ENCODE results near the gene TSPAN1. TPM values are rescaled to one million over a fixed set of nuclear protein-coding genes. Genes with fewer than 3 reads are reported as not detected.
"Not testable (repeated sequence)": the region's sequence is repeated elsewhere in the genome, so short reads cannot be mapped to it uniquely, and the experiment has no call there.

Gene TSPAN1
- total RNA-seq, 1 donor from 2014 or later: 1.7 TPM

DNA sequence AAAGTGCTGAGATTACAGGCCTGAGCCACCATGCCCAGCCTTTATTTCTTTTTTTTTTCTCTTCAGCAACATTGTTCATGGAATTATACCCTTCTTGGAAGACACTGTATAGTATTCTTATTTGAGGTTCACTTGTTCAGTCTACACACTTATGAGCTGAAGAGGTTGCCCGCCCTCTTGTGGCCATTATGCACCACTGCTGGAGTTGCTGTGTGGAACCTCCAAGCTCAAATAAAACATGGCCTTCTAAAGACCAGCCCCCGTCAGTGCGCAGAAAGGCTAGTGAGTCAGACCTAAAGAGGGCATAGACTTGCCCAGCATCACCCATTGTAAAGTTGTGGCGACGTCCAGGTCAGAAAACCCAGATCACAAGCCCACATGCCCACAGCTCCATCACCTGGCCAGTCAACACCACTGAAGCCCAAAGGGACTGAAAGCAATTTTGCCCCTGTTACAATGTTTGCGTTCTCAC is 48.6 kb downstream of the TSPAN1 start:
- H3K4me1 Mint-ChIP-seq (ENCODE audit: low read depth, unreplicated experiment): peaks cover 8% of the 10 kb centered on the region
- H3K79me2 ChIP-seq (ENCODE audit: insufficient read depth, low read length): no peaks in the 10 kb centered on the region
- H3K4me3 Mint-ChIP-seq (ENCODE audit: unreplicated experiment): no peak overlapping the region
- H3K27ac ChIP-seq (ENCODE audit: low read depth, low read length): no peak overlapping the region
- no peaks in the 10 kb centered on the region for H3K9me3 Mint-ChIP-seq (ENCODE audit: unreplicated experiment)
- TF ChIP-seq, protein P1, sequence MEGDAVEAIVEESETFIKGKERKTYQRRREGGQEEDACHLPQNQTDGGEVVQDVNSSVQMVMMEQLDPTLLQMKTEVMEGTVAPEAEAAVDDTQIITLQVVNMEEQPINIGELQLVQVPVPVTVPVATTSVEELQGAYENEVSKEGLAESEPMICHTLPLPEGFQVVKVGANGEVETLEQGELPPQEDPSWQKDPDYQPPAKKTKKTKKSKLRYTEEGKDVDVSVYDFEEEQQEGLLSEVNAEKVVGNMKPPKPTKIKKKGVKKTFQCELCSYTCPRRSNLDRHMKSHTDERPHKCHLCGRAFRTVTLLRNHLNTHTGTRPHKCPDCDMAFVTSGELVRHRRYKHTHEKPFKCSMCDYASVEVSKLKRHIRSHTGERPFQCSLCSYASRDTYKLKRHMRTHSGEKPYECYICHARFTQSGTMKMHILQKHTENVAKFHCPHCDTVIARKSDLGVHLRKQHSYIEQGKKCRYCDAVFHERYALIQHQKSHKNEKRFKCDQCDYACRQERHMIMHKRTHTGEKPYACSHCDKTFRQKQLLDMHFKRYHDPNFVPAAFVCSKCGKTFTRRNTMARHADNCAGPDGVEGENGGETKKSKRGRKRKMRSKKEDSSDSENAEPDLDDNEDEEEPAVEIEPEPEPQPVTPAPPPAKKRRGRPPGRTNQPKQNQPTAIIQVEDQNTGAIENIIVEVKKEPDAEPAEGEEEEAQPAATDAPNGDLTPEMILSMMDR (IDR thresholded peaks at IDR 0.05; ENCODE audit: insufficient read depth, low read depth, low read length): peak; percentile 99
- TF ChIP-seq EZH2 (IDR thresholded peaks at IDR 0.05; ENCODE audit: insufficient read depth, low read length): no peak
- H3K4me1 ChIP-seq (ENCODE audit: insufficient read depth, low read length): peaks cover 3% of the 10 kb centered on the region
- no peaks in the 10 kb centered on the region for H3K27me3 Mint-ChIP-seq (ENCODE audit: low read depth, unreplicated experiment)
- H2AFZ ChIP-seq (ENCODE audit: low read depth, low read length): peak overlapping the region; percentile 68
- peak; percentile 76 for DNase-seq (ENCODE audit: low read depth)
- H3K4me3 ChIP-seq (ENCODE audit: insufficient read depth, low read depth, low read length): no peak overlapping the region
- H4K20me1 ChIP-seq (ENCODE audit: insufficient read depth, low read length): no peaks in the 10 kb centered on the region
- no peaks in the 10 kb centered on the region for H3K27me3 ChIP-seq (ENCODE audit: insufficient read depth, low read length)
- H3K27ac Mint-ChIP-seq (ENCODE audit: unreplicated experiment): peak overlapping the region; percentile 91
- no peaks in the 10 kb centered on the region for H3K36me3 Mint-ChIP-seq (ENCODE audit: low read depth, unreplicated experiment)
- no peaks in the 10 kb centered on the region for H3K36me3 ChIP-seq (ENCODE audit: insufficient read depth, low read length)
- peak; percentile 86 for FAIRE-seq
- no peak overlapping the region for H3K9ac ChIP-seq (ENCODE audit: low read length)
- H3K9me3 ChIP-seq (ENCODE audit: insufficient read depth, low read depth, low read length): no peaks in the 10 kb centered on the region
- peak overlapping the region; percentile 49 for H3K4me2 ChIP-seq (ENCODE audit: low read length)

DNA sequence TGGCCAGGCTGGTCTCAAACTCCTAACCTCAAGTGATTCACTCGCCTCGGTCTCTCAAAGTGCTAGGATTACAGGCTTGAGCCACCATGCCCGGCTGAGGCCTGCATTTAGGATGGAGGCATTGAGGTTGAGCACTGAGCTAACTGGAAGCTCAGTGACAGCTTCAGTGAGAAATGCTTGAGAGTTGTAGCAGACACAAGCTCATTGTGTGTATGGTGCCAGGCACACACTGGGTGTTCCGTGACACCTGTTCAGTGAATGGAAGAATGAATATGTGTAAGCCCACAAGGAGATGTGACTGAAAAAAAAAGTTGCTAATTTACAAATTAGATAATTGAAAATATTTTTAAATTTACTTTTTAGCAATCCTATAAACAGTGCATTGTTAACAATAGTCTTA is 50.1 kb downstream of the TSPAN1 start:
- Histone ChIP-seq H3K27ac (ENCODE audit: low read depth, low read length) (no peak overlapping the region), H3K4me2 (ENCODE audit: low read length) (no peak overlapping the region), H3K4me1 (ENCODE audit: insufficient read depth, low read length) (peaks cover 3% of the 10 kb centered on the region), H3K4me3 (ENCODE audit: insufficient read depth, low read depth, low read length) (no peak overlapping the region), H3K36me3 (ENCODE audit: insufficient read depth, low read length) (no peaks in the 10 kb centered on the region), H3K9me3 (ENCODE audit: insufficient read depth, low read depth, low read length) (no peaks in the 10 kb centered on the region), H3K9ac (ENCODE audit: low read length) (no peak overlapping the region), H4K20me1 (ENCODE audit: insufficient read depth, low read length) (no peaks in the 10 kb centered on the region), H3K27me3 (ENCODE audit: insufficient read depth, low read length) (no peaks in the 10 kb centered on the region), H2AFZ (ENCODE audit: low read depth, low read length) (no peak overlapping the region), H3K79me2 (ENCODE audit: insufficient read depth, low read length) (no peaks in the 10 kb centered on the region)
- FAIRE-seq (no peak), DNase-seq (ENCODE audit: low read depth) (no peak)
- no peaks in the 10 kb centered on the region for H3K36me3 Mint-ChIP-seq (ENCODE audit: low read depth, unreplicated experiment)
- no peaks in the 10 kb centered on the region for H3K9me3 Mint-ChIP-seq (ENCODE audit: unreplicated experiment)
- H3K4me1 Mint-ChIP-seq (ENCODE audit: low read depth, unreplicated experiment): peaks cover 8% of the 10 kb centered on the region
- TF ChIP-seq, protein P1 (IDR thresholded peaks at IDR 0.05; ENCODE audit: insufficient read depth, low read depth, low read length): no peak
- TF ChIP-seq EZH2 (IDR thresholded peaks at IDR 0.05; ENCODE audit: insufficient read depth, low read length): no peak
- no peaks in the 10 kb centered on the region for H3K27me3 Mint-ChIP-seq (ENCODE audit: low read depth, unreplicated experiment)
- H3K4me3 Mint-ChIP-seq (ENCODE audit: unreplicated experiment): no peak overlapping the region
- no peak overlapping the region for H3K27ac Mint-ChIP-seq (ENCODE audit: unreplicated experiment)

DNA sequence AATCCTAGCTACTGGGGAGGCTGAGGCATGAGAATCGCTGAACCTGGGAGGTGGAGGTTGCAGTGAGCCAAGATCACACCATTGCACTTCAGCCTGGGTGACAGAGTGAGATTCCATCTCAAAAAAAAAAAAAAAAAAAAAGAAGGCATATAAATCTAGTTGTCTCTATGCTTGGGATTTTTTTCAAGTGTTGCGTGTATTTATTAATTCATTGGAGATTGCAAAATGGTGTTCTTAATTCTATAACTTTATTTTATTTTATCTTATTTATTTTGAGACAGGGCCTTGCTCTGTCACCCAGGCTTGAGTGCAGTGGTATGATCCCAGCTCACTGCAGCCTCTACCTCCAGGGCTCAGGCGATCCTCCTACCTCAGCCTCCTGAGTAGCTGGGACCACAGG is 56.3 kb downstream of the TSPAN1 start:
- H3K4me2 ChIP-seq (ENCODE audit: low read length); H3K4me1 ChIP-seq (ENCODE audit: insufficient read depth, low read length); H3K9me3 Mint-ChIP-seq (ENCODE audit: unreplicated experiment); DNase-seq (ENCODE audit: low read depth); H3K9me3 ChIP-seq (ENCODE audit: insufficient read depth, low read depth, low read length); H4K20me1 ChIP-seq (ENCODE audit: insufficient read depth, low read length); H2AFZ ChIP-seq (ENCODE audit: low read depth, low read length); H3K4me1 Mint-ChIP-seq (ENCODE audit: low read depth, unreplicated experiment); H3K27me3 ChIP-seq (ENCODE audit: insufficient read depth, low read length); H3K27ac ChIP-seq (ENCODE audit: low read depth, low read length); H3K36me3 ChIP-seq (ENCODE audit: insufficient read depth, low read length); FAIRE-seq; H3K36me3 Mint-ChIP-seq (ENCODE audit: low read depth, unreplicated experiment); H3K9ac ChIP-seq (ENCODE audit: low read length); H3K4me3 Mint-ChIP-seq (ENCODE audit: unreplicated experiment); H3K79me2 ChIP-seq (ENCODE audit: insufficient read depth, low read length); H3K27ac Mint-ChIP-seq (ENCODE audit: unreplicated experiment); H3K4me3 ChIP-seq (ENCODE audit: insufficient read depth, low read depth, low read length); H3K27me3 Mint-ChIP-seq (ENCODE audit: low read depth, unreplicated experiment): not testable (repeated sequence)

Other genes with a start within 250 kb of the TSPAN1 start
- gene PIK3R3, start 42.5 kb upstream of the TSPAN1 start, total RNA-seq: 55.5 and 68.4 TPM in 2 replicates
- gene P3R3URF, start 1.4 kb downstream of the TSPAN1 start, total RNA-seq: not detected in 2 replicates
- gene POMGNT1, start 23.3 kb downstream of the TSPAN1 start, total RNA-seq: 55.1 and 57.8 TPM in 2 replicates
- gene LURAP1, start 28.2 kb downstream of the TSPAN1 start, total RNA-seq: 1.3 and 1.7 TPM in 2 replicates
- 1.9 and 2.4 TPM in 2 replicates for gene RAD54L, start 72.7 kb downstream of the TSPAN1 start, total RNA-seq
- 88.2 and 94.5 TPM in 2 replicates for gene LRRC41, start 128.5 kb downstream of the TSPAN1 start, total RNA-seq
- 299 and 337 TPM in 2 replicates for gene UQCRH, start 128.6 kb downstream of the TSPAN1 start, total RNA-seq
- 15.5 and 16.9 TPM in 2 replicates for gene NSUN4, start 165.7 kb downstream of the TSPAN1 start, total RNA-seq
- gene FAAH, start 219.2 kb downstream of the TSPAN1 start, total RNA-seq: 1.2 and 1.9 TPM in 2 replicates